OCI-LY7 (cell line): Measurements from ENCODE around the gene S1PR2.

Experiments
- EZH2phosphoT487 ChIP-seq: fragments of 200-600 bp; sonication (generic); IDR thresholded peaks from 2 replicates; pipeline ENCODE4 v1.6.1; 2018; ENCODE audit warnings: low read depth, borderline replicate concordance, mild to moderate bottlenecking, mixed run types, antibody characterized with exemption, low read length, moderate library complexity, mixed read lengths
- TF ChIP-seq, protein P1 (sequence below): fragments of 200-600 bp; sonication (generic); conservative IDR thresholded peaks from 2 replicates; pipeline ENCODE4 v1.5.1; 2014; ENCODE audit warnings: mild to moderate bottlenecking, antibody characterized with exemption, low read length, moderate library complexity, mixed read lengths

DNA sequence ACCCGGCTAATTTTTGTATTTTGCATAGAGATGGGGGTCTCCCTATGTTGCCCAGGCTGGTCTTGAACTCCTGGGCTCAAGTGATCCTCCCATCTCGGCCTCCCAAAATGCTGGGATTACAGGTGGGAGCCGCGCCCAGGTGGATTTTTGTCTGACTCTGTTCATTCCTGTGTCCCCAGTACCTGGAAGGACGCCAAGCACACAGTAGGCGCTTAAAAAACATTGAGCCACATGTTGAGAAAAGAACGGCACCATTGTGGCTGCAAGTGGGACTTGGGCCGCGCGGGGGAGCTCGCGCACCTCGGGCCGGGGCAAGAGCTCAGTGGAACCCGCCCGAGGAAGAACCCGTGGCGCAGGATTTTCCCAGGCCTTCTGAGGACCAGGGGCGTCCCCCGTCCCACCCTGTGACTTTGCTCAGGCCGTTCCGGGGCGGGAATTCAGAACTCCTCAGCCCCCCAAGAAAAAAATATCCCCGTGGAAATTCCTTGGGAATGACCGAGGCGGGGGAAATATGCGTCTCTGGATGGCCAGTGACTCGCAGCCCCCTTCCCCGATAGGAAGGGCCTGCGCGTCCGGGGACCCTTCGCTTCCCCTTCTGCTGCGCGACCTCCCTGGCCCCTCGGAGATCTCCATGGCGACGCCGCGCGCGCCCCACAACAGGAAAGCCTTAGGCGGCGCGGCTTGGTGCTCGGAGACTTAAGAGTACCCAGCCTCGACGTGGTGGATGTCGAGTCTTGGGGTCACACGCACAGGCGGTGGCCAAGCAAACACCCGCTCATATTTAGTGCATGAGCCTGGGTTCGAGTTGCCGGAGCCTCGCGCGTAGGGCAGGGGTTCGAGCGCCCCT, 38.4 kb upstream of the S1PR2 start:
- TF ChIP-seq, protein P1, sequence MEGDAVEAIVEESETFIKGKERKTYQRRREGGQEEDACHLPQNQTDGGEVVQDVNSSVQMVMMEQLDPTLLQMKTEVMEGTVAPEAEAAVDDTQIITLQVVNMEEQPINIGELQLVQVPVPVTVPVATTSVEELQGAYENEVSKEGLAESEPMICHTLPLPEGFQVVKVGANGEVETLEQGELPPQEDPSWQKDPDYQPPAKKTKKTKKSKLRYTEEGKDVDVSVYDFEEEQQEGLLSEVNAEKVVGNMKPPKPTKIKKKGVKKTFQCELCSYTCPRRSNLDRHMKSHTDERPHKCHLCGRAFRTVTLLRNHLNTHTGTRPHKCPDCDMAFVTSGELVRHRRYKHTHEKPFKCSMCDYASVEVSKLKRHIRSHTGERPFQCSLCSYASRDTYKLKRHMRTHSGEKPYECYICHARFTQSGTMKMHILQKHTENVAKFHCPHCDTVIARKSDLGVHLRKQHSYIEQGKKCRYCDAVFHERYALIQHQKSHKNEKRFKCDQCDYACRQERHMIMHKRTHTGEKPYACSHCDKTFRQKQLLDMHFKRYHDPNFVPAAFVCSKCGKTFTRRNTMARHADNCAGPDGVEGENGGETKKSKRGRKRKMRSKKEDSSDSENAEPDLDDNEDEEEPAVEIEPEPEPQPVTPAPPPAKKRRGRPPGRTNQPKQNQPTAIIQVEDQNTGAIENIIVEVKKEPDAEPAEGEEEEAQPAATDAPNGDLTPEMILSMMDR, result peak; percentile 94
- TF ChIP-seq EZH2phosphoT487, result no peak
